Thyroid gland (tissue), 4 donors: ENCODE data around the gene INSM1.

ENCODE experiments used
- CTCF ChIP-seq, 6 experiments: fragments of 200-600 bp in 3 of 6; fragments of 450-650 bp in 3 of 6; sonication (generic) in 3 of 6; IDR thresholded peaks; one replicate each; pipeline ENCODE4 v1.5.1; 2016 to 2019; ENCODE audit warnings: antibody characterized with exemption in 6 of 6, mild to moderate bottlenecking in 2 of 6, inconsistent platforms in 1 of 6, moderate library complexity in 1 of 6
- POLR2A ChIP-seq, 2 donors: fragments of 450-650 bp; IDR thresholded peaks; one replicate each; pipeline ENCODE4 v1.6.1; 2017; ENCODE audit warnings: antibody characterized with exemption in 2 of 2, mild to moderate bottlenecking in 2 of 2, moderate library complexity in 1 of 2

GRCh38 chr20:20411402-20411801, 43.5 kb downstream of the INSM1 start:
- TF ChIP-seq POLR2A (IDR thresholded peaks at IDR 0.05) (no peak), CTCF (IDR thresholded peaks at IDR 0.05) (no peak)
